GM19025 (cell line): Measurements from ENCODE around the gene TUBB2B.
A peak's percentile ranks its signal among the peaks of the same experiment; 100 is the strongest.
"Not testable (repeated sequence)": the region's sequence is repeated elsewhere in the genome, so short reads cannot be mapped to it uniquely, and the experiment has no call there.

Experiments used
- ATAC-seq: cut with Tn5 transposase; IDR thresholded peaks from one replicate; pipeline ENCODE4 v1.9.1; 2021; ENCODE audit warnings: mild to moderate bottlenecking, low read depth, moderate library complexity; ENCODE audit not compliant: unreplicated experiment

TUBB2B gene

GRCh38 chr6:3212261-3212660, 15.2 kb downstream of the TUBB2B start:
- no peak for ATAC-seq

DNA sequence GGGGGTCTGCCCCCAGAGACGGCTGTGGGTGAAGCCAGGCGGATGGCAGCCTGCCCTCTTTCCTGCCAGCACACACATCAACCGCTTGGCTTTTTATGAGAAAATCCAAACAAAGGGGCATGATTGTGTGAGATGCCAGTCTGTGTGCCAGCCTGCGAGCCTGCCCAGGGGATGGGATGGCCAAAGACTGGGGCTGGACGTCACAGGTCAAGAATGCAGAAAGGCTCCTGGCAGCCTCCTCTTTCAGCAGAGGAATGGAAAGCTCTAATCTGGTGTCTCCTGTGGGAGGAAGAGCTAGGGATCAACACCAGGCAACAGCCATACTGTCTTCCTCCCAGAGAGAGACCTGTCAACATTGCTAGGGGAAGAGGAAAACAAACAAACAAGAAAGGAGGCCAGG, 15.8 kb downstream of the TUBB2B start:
- ATAC-seq, result no peak

GRCh38 chr6:3210024-3210610, 17.3 kb downstream of the TUBB2B start:
- no peak for ATAC-seq

- peak; percentile 70 for ATAC-seq
Observed at GRCh38 chr6:3209114-3210023, 18.1 kb downstream of the TUBB2B start.

DNA sequence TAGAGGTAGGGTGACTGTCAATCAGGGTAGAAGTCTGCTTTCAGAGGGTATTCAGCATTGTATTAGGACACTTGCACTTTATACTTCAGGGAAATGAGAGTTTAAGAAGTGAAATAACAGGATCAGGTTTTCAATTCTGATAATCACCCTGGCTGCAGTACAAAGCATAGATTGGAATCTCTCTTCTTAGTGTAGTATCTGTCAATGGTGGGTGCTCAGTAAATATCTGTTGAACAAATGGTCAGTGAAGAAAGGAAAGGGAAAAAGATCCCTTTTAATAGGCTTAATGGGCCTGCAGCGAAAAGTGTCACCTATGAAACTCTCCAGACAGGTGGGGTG, 18.7 kb downstream of the TUBB2B start:
- no peak for ATAC-seq

GRCh38 chr6:3208098-3208774, 19.2 kb downstream of the TUBB2B start:
- ATAC-seq, result no peak

DNA sequence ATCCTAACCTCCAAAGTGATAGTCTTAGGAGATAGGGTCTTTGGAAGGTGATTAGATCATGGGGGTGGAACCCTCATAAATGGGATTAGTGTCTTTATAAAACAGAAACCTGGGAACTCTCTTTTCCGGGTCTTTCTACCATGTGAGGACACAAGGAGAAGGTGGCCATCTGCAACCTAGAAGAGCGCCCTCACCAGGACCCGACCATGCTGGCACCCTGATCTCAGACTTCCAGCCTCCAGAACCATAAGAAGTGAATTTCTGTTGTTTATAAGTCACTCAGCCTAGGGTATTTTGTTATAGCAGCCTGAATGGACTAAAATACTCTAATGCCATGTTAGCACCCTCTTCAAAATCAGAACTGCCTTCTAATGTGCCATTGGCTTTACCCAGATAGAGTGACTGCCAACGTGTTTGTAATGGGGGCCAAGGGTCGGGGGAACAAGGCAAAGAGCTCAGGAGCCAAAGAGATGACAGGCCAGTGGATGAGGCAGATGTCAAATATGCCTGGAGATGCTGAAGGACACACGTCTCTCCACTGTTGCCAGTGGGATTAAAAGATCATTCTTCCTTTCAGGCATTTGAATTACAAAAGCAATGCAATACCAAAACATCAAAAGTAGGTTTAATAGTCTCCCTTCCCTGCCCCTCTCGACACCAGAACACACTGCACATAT, 21.0 kb downstream of the TUBB2B start:
- no peak for ATAC-seq

DNA sequence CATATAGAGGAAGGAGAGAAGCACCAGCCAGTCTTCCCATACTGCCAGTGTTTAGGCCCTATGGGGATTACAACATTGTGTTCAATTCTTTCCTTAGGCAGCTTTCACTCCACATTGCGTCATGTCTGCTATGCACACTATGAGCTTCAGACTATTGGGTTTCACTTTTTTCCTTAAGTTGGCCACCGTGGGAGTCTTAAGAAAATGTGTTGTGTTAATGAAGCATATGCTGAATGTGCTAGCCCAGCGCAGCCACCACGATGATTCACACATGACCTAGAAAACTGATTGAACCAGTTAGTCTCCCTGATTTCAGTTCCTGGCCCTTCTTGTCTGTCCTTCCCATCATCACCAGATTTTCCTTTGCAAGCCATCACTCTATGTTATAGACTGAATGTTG, 21.5 kb downstream of the TUBB2B start:
- ATAC-seq, result no peak

DNA sequence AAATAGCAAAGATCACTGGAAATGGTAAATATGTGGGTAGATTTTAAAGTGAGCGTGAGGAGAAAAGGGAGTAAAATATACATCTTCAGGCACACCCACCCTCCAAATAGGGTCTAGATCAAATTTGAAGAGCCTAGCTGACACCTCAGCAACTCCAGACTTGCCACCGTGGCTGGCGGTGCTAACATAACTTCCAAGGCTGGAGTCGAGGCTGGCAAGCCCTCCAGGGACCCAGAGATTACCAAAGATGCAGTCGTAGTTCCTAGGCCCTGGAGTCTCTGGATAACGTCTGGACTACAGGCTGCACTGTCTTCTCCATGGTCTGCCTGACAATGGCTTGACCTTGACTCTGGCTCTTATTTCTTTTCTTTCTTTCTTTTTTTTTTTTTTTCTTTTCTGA, 22.5 kb downstream of the TUBB2B start:
- ATAC-seq, result no peak

- ATAC-seq, result no peak
Observed at GRCh38 chr6:3202999-3203696, 24.3 kb downstream of the TUBB2B start.

GRCh38 chr6:3201388-3201787, 26.1 kb downstream of the TUBB2B start:
- no peak for ATAC-seq

GRCh38 chr6:3200682-3201081, 26.8 kb downstream of the TUBB2B start:
- no peak for ATAC-seq

DNA sequence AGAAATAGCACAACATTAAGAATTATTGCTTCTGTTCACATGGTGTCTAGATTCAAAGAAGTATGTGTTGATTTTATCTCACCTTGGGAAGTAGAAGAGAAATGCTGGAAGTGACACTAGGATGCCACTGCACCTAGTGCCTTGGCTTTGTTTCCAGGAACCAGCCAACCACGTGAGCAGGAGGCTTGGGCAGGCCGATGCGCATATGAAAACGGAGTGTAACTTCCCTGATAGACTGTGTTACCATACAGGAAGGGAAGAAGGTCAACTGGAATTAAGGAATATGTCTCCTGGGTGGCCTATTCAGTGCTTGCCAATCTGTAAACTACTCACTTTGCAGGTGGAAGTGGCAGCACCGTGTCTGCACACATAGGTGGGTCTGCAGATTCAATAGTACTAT, 28.1 kb downstream of the TUBB2B start:
- no peak for ATAC-seq

DNA sequence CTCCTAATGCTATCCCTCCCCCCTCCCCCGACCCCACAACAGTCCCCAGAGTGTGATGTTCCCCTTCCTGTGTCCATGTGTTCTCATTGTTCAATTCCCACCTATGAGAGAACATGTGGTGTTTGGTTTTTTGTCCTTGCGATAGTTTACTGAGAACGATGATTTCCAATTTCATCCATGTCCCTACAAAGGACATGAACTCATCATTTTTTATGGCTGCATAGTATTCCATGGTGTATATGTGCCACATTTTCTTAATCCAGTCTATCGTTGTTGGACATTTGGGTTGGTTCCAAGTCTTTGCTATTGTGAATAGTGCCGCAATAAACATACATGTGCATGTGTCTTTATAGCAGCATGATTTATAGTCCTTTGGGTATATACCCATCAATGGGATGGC, 29.7 kb downstream of the TUBB2B start:
- not testable (repeated sequence) for ATAC-seq

DNA sequence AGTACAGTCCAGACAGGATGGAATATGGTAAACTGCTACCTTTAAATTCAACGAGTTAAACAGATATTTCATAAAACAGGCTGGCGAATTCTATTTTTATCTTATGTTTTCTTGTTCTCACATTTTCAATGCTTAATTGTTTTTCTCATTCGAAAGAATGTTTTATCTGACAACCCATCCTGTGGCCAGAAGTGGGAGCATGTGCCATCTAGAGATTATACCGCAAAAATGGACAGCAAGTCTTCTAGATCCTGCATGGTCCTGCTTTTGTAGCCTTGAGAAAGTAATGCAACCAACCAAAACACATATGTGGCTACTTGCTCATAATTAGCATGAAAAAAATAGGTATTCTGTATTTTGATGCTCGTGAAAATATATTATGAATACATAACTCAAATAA, 30.7 kb downstream of the TUBB2B start:
- ATAC-seq, result no peak

DNA sequence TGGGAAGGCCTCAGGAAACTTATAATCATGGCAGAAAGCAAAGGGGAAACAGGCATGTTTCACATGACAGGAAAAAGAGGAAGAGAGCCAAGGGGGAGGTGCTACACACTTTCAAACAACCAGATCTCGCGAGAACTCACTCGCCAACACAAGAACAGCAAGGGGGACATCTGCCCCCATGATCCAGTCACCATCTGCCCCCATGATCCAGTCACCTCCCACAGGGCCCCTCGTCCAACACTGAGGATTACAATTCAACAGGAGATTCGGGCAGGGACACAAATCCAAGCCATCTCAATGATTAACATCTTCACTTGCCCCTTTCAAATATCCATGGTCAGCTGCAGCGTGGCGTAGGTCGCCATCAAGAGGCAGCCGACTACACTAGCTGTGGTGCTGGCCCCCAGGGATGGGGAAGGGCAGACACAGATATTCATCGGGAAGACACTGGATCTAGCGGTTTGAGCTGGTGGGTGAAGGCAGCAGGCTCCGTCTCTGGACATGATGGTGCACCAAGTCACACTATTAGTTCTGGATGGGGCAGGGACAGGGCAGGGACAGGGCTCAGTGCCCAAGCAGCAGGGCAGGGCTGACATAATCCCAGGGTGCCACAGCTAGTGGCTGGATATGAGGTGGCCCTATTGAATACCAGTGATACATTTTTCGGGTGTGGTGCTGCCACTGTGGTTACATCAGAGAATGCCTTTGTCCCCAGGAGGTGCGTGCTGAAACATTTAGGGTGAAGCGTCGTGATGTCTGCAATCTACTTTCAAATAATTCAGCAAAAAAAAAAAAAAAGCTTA, 31.6 kb downstream of the TUBB2B start:
- ATAC-seq, result no peak

DNA sequence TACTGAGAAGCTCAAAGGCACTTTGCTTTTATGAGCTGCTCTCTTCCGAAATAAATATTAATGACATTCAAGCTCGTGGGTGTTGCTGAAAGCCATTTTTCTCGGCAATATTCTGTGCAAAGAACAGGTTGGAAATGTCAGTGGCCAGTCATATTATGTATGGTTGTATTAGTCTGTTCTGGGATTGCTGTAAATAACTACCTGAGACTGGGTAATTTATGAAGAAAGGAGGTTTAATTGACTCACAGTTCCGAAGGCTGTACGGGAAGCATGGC, 32.1 kb downstream of the TUBB2B start:
- no peak for ATAC-seq

DNA sequence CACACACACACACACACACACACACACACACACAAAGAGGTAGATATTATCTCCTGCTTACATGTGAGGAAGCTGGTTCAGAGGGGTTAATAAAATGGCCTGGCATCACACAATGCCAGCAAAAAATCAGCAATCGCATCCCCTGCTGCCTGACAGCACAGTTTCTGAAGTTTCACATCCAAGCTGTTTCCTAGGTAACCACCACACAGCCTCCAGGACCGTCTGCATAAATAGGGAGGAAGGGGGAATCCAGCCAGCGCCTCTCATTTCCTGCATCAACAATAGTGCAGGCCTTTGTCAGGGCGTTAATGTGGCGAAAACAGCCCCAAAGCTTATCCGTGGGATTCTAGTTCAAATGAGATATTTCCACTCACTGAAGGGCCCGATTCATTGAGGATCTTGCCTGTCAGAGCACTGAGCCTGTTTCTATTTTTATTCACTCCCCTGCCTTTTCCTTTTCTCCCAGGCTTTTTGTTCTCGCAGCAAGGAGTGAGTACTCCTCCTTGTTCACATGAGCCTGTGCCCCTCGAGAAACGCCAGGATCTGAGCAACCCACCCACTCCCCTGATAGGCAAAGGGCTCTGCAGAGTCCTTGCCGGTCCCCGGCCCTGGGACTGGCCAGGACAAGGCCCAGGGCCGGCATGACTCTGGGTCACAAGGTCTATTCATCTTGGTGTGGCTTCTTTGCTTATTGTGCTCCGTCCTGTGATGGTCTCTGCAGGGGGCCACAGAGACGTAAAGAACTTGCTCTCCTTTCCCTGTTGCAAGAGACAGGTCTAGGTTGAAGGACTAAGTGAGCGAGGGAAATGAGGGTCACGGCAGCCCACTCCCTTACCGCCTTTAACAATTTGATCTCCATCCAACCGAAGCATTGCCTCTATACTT, 32.7 kb downstream of the TUBB2B start:
- no peak for ATAC-seq
